Activated CD4-positive, CD25-positive, alpha-beta regulatory T cell treated with anti-CD3 and anti-CD28 coated beads, Interleukin-2, amount 50 U/mL, for 16 hours (primary cell): ENCODE data around the gene OR2V1.
"Not testable (repeated sequence)": the region's sequence is repeated elsewhere in the genome, so short reads cannot be mapped to it uniquely, and the experiment has no call there.

Source experiments
- DNase-seq: peaks from one replicate; pipeline ENCODE4 v3.0.0-alpha.2; 2020; ENCODE audit warnings: low read depth, low spot score

OR2V1 gene

GRCh38 chr5:181130832-181131496 is at the start of gene OR2V1:
OR2V1 (minus strand) TSS chr5:181131169; CDS start chr5:181125304, 5,865 bp downstream.
- DNase-seq = no peak

- DNase-seq = not testable (repeated sequence)
These were observed 46.6 kb upstream of the OR2V1 start for GRCh38 chr5:181177559-181177958.

GRCh38 chr5:181176254-181176952 is 45.4 kb upstream of the OR2V1 start:
- no peak for DNase-seq

GRCh38 chr5:181173420-181174342 is 42.7 kb upstream of the OR2V1 start:
- no peak for DNase-seq

DNA sequence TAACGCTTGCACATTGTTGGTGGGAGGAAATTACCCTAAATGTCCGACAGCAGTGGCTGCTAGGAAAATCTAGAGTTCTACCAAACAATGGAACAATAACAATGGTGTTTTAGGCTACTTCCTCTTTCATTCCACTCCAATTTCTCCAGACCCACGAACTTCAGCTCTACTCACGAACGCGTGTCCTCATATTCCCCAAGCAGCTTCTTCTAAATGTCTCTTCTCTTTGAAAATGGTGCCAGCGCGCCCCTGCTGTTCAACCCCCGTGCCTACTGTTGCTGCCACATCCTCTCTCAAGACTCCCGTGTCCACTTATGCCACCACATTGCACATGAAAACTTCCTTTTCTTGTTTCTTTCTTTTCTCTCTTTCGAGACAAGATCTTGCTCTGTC is 42.1 kb upstream of the OR2V1 start:
- DNase-seq = no peak

DNA sequence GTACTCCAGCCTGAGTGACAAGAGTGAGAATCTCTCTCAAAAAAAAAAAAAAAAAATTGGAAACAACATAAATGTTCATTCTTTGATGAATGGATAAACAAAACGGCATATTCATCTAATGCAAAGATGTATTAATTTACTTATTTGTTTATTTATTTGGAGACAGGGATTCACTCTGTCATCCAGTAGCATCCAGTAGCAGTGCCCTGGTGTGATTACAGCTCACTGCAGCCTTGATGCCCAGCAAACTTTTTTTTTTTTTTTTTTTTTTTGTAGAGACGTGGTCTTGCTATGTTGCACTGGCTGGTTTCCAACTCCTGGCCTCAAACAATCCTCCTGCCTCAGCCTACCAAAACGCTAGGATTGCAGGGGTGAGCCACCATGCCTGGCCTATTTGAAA is 40.8 kb upstream of the OR2V1 start:
- DNase-seq = no peak

- DNase-seq = no peak
These were observed 40.0 kb upstream of the OR2V1 start for GRCh38 chr5:181170996-181171395.

DNA sequence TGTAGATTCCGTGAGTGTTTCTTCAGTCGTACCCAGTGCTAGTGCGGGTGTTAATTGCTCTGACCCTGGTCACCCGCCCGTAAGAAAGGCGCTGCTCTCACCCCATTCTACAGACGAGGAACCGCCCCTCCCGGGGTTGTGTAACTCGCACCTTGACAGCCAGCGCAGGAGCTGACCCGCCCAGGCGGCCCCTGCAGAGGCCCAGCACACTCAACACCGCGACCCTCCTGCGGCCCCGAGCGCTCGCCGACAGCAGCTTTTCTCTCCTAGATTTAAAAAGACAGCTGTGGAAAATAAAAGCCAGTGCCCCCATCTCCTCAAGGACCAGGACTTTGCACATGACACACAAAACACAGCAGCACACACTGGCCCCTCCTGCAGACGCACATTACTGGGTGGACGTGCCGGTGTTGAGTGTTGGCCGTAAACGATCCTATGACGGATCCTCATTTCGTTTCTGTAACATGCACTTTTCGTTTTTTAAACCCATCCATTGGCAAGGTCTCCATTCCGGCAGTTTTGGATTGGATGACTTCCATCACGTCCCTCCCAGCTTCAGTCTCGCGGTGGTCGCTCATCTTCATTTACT is 39.4 kb upstream of the OR2V1 start:
- DNase-seq = no peak

- peak; percentile 59 for DNase-seq
These were observed 38.7 kb upstream of the OR2V1 start for GRCh38 chr5:181169459-181170236.

DNA sequence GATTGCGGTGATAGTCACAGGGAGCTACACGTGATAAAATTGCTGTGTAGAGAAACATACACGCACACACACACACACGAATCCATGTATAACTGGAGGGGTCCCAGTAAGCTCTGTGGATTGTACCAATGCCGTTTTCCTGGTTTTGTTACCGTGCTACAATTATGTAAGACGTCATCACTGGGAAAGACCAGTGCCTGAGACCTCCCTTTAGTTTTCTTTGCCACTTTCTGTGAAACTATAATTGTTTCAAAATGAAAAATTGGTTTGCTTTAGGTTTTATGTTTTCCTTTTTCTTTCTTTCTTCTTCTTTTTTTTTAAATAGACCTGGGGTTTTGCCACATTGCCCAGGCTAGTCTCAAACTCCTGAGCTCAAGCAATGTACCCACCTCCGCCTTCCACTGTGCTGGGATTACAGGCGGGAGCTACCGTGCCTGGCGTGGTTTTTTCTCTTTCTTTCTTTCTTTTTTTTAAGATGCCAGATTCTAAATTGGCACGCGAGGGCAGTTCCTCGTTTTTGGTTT is 37.7 kb upstream of the OR2V1 start:
- DNase-seq = no peak

DNA sequence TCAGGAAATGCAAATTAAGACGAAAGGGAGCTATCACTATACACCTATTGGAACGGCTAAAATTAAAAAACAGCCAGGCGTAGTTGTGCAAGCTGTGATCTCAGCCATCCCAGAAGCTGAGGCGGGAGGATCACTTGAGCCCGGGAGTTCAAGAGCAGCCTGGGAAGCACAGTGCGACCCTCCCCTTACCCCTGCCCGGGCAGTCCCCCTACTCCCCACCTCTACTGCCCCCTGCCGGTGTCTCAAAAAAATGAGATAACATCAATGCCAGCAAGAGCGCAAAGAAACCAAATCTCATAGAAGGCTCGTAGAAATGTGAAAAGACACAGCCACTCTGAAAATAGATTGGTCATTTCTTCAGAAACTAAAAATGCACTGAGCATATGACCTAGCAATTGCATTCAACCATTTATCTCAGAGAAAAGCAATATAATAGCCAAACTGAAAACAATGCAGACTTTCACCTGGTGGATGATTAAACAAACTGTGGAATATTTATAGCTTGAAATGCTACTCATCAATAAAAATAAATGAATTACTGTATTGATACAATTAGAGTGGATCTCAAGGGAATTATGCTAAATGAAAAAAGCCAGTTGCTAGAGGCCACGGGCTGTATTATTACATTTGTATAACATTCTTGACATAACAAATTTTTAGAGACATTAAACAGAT is 37.0 kb upstream of the OR2V1 start:
- DNase-seq = no peak

DNA sequence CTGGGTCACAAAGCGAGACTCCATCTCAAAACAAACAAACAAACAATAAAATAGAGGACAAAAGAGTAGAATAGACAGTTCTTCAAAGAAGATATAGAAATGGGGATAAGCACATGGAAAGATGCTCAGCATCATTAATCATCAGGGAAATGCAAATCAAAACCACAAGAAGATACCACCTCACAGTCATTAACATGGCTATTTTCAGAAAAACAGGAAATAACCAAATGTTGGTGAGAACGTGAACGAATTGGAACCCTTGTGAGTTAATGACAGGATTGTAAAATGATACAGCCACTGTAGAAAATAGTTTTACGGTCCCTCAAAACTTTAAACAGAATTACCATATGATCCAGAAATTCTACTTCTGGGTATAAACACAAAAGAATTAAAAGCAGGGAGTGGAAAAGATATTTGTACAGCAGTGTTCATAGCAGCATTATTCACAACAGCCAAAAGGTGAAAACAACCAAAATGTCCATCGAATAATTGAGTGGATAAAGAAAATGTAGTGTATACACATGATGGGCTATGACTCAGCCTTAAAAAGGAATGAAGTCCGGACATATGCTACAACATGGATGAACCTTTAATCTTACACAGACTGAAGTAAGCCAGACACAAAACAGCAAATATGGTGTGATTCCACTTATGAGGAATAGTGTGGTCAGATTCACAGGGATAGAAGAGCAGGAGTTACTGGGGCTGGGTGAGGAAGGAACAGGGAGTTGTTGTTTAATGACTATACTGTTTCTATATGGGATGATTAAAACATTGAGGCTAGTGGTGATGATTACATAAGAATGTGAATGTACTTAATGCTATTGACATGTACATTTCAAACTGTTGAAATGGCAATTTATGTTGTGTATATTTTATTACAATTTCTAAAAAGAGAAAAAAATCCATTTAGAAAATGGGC is 36.1 kb upstream of the OR2V1 start:
- no peak for DNase-seq

- no peak for DNase-seq
These were observed 33.3 kb upstream of the OR2V1 start for GRCh38 chr5:181164076-181164952.

DNA sequence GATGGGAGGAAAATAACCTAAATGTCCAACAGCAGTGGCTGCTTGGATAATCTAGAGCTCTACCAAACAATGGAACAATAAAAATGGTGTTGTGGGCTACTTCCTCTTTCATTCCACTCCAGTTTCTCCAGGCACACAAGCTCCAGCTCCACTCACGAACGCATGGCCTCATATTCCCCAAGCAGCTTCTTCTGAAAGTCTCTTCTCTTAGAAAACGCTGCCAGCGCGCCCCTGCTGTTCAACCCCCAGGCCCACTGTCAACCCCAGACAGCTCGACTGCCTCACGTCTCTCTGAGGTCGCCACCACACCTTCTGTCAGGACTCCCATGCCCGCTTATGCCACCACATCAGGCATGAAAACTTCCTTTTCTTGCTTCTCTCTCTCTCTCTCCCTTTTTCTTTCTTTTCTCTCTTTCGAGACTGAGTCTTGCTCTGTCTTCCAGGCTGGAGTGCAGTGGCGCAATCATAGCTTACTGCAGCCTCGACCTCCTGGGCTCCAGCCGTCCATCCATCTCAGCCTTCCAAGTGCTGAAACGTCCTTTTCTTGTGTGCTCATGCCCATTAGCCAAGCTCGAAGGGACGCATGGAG is 32.6 kb upstream of the OR2V1 start:
- no peak for DNase-seq

- DNase-seq = no peak
These were observed 30.7 kb upstream of the OR2V1 start for GRCh38 chr5:181161534-181162175.

GRCh38 chr5:181160755-181161533 is 30.0 kb upstream of the OR2V1 start:
- DNase-seq = not testable (repeated sequence)
